ENCODE measurements around the gene PLEKHA5. TPM values are rescaled to one million over a fixed set of nuclear protein-coding genes. Genes with fewer than 3 reads are reported as not detected.

Gene PLEKHA5
- total RNA-seq, 1 donor from 2014 or later: 60.8 TPM

DNA sequence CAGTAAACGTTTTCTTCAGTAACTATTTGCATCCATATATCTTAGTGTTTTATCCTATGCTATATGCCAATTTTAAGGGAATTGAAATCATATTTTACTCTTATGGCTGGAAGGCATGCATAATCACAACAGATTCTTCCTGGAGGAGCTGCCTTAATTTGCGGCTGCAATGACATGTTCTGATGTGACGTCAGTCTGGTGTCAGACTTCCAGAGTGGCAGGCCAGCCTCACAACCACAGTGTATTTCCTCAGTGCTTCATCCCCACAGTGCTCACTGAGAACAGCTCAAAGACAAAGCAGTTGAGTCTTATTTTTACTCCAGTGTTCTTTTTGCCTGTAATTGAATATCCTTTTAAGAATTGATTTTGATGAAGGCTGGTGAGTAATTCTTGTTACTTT lies 107.1 kb downstream of the PLEKHA5 start:
- intact Hi-C loops (cut with micrococcal nuclease): no loop called here
- Histone ChIP-seq H3K36me3 (no peaks in the 10 kb centered on the region), H3K4me1 (peaks cover 93% of the 10 kb centered on the region), H3K27ac (replicated peaks) (peak overlapping the region; percentile 82), H3K4me3 (peak overlapping the region; percentile 2), H3K27me3 (ENCODE audit: low read depth) (no peaks in the 10 kb centered on the region), H3K9me3 (replicated peaks) (no peaks in the 10 kb centered on the region)
- TF ChIP-seq, protein P1, sequence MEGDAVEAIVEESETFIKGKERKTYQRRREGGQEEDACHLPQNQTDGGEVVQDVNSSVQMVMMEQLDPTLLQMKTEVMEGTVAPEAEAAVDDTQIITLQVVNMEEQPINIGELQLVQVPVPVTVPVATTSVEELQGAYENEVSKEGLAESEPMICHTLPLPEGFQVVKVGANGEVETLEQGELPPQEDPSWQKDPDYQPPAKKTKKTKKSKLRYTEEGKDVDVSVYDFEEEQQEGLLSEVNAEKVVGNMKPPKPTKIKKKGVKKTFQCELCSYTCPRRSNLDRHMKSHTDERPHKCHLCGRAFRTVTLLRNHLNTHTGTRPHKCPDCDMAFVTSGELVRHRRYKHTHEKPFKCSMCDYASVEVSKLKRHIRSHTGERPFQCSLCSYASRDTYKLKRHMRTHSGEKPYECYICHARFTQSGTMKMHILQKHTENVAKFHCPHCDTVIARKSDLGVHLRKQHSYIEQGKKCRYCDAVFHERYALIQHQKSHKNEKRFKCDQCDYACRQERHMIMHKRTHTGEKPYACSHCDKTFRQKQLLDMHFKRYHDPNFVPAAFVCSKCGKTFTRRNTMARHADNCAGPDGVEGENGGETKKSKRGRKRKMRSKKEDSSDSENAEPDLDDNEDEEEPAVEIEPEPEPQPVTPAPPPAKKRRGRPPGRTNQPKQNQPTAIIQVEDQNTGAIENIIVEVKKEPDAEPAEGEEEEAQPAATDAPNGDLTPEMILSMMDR (IDR thresholded peaks at IDR 0.05; ENCODE audit: borderline replicate concordance): no peak
- DNase-seq: no peak

DNA sequence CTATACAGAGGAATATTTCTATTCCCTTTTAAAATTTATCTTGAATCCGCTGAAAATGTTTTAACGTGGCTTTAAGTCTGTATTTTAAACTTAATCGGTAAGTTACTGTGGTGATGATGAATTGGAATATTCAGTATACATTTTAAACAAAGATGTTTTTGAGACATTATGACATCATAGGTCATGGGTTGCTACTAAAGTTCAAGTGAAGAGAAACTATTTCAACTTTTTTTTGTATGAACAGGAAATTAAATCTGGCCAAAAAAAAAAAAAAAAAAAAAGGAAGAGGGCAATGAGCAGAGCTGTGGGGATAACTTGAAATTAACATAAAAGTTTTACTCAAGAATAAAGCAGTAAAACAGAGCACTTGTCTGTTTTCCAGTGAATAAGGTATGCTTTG lies 109.0 kb downstream of the PLEKHA5 start:
- Histone ChIP-seq H3K27me3 (ENCODE audit: low read depth) (no peaks in the 10 kb centered on the region), H3K4me3 (no peak overlapping the region), H3K27ac (replicated peaks) (peak overlapping the region; percentile 82), H3K9me3 (replicated peaks) (no peaks in the 10 kb centered on the region), H3K4me1 (peaks cover 99% of the 10 kb centered on the region), H3K36me3 (no peaks in the 10 kb centered on the region)
- no peak for DNase-seq
- intact Hi-C loops (cut with micrococcal nuclease): no loop called here
- TF ChIP-seq, protein P1 (IDR thresholded peaks at IDR 0.05; ENCODE audit: borderline replicate concordance): no peak

- Histone ChIP-seq H3K9me3 (replicated peaks) (no peaks in the 10 kb centered on the region), H3K4me1 (peaks cover 99% of the 10 kb centered on the region), H3K27me3 (ENCODE audit: low read depth) (no peaks in the 10 kb centered on the region), H3K4me3 (no peak overlapping the region), H3K27ac (replicated peaks) (peak overlapping the region; percentile 82), H3K36me3 (no peaks in the 10 kb centered on the region)
- DNase-seq: no peak
- intact Hi-C loops (cut with micrococcal nuclease): no loop called here
- TF ChIP-seq, protein P1 (IDR thresholded peaks at IDR 0.05; ENCODE audit: borderline replicate concordance): no peak
These were observed 109.6 kb downstream of the PLEKHA5 start for GRCh38 chr12:19239102-19239501.

DNA sequence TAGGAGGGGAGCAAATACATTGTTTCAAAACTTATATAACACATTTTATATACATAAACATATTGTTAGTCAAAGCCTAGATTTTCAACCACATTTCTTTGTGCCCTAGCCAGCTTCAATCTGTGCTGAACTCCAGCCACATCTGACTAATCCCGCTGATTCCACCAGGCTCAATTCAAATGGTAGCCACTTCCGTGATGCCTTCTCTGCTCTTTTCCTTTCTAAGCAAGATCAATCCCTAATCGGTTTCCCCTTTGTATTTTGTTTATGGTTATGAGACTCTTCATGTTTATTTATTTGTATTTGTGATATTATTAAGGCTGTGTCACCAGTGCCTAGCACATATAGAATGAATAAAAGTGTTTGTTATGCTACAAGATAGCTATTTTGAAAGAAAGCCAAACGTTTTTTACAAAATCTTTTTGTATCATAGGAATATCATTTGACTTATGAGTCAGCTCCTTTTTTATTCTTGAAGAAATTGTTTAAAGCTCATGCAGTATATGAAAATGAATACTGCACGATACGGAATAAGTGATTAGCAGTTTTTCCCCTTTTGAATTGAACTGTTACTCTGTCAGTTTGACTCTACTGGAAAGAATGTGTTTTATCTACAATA lies 110.2 kb downstream of the PLEKHA5 start:
- TF ChIP-seq, protein P1 (IDR thresholded peaks at IDR 0.05; ENCODE audit: borderline replicate concordance): no peak
- Histone ChIP-seq H3K9me3 (replicated peaks) (no peaks in the 10 kb centered on the region), H3K27ac (replicated peaks) (peak overlapping the region; percentile 5), H3K4me1 (peaks cover 99% of the 10 kb centered on the region), H3K27me3 (ENCODE audit: low read depth) (no peaks in the 10 kb centered on the region), H3K36me3 (no peaks in the 10 kb centered on the region), H3K4me3 (no peak overlapping the region)
- intact Hi-C loops (cut with micrococcal nuclease): no loop called here
- DNase-seq: no peak

DNA sequence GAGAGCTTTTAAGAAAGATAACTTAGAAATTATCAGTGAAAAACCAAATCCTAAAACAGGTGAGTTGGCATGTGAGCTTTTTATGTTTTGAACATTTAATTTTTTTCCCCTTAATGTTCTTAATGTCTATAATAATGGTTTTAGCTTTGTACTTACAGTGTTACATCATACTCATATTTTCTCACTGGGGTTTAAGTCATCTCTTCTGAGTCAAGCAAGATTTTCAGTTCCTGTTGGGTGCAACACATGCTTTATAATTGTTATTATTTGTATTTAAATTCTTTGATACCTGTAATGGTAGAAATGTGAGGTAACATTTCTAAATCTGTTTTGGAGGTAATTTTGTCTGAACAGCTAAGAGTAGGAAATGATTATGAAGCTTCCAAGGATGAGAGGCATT lies 113.0 kb downstream of the PLEKHA5 start:
- Histone ChIP-seq H3K27me3 (ENCODE audit: low read depth) (no peaks in the 10 kb centered on the region), H3K4me1 (peaks cover 82% of the 10 kb centered on the region), H3K36me3 (no peaks in the 10 kb centered on the region), H3K4me3 (no peak overlapping the region), H3K27ac (replicated peaks) (no peak overlapping the region), H3K9me3 (replicated peaks) (no peaks in the 10 kb centered on the region)
- DNase-seq: no peak
- TF ChIP-seq, protein P1 (IDR thresholded peaks at IDR 0.05; ENCODE audit: borderline replicate concordance): no peak
- intact Hi-C loops (cut with micrococcal nuclease): no loop called here
